IMR-90 (cell line): ENCODE results near the gene NTSR1. TPM values are rescaled to one million over a fixed set of nuclear protein-coding genes. Genes with fewer than 3 reads are reported as not detected.
A peak's percentile ranks its signal among the peaks of the same experiment; 100 is the strongest.

Experiments
- ATAC-seq: fragments of 200-7000 bp; cut with Tn5 transposase; 2 replicates; pipeline ENCODE4 v1.9.1; 2020; ENCODE audit warnings: low read depth, mild to moderate bottlenecking, moderate library complexity
- Bru-seq: library from RNA; stranded (reverse); fragments of 400-500 nt; gene quantifications from one replicate; lab custom pipeline; 2021; lab: Mats Ljungman, UMichigan
- BruChase-seq, 2 experiments: library from RNA; stranded (reverse); fragments of 400-500 nt; gene quantifications; one replicate each; lab custom pipeline; 2021; lab: Mats Ljungman, UMichigan
- BruUV-seq: library from RNA; stranded (reverse); fragments of 400-500 nt; replicated peaks from 2 replicates; lab custom pipeline; 2021; lab: Mats Ljungman, UMichigan
- CTCF ChIA-PET: fragments of 300-600 bp; formaldehyde crosslinking; extraction: SDS; loops from one replicate; lab custom pipeline; 2021; ENCODE audit warnings: antibody characterized with exemption; lab: Yijun Ruan, JAX
- POLR2A ChIA-PET: fragments of 300-600 bp; sonication (Branson Sonifier 250); formaldehyde crosslinking; loops from one replicate; lab custom pipeline; 2022; ENCODE audit warnings: antibody characterized with exemption; ENCODE audit not compliant: unreplicated experiment; lab: Charles Lee
- DNase-seq: peaks from one replicate; pipeline ENCODE4 v3.0.0; 2013
- H2AFZ ChIP-seq: replicated peaks from 2 replicates; pipeline ENCODE3; 2013; ENCODE audit warnings: low read length, mild to moderate bottlenecking; ENCODE audit not compliant: poor library complexity
- H2AK5ac ChIP-seq: 2 replicates; pipeline ENCODE4 v1.6.1; 2013; ENCODE audit warnings: low read depth, low read length, inconsistent platforms
- H2AK9ac ChIP-seq: replicated peaks from 2 replicates; pipeline ENCODE3; 2013; ENCODE audit warnings: mild to moderate bottlenecking, low read depth, low read length, moderate library complexity; ENCODE audit not compliant: poor library complexity
- H2BK120ac ChIP-seq: 2 replicates; pipeline ENCODE4 v1.6.1; 2013; ENCODE audit warnings: low read depth, low read length, inconsistent platforms
- H2BK15ac ChIP-seq: 3 replicates; pipeline ENCODE4 v1.6.1; 2013; ENCODE audit warnings: low read depth, low read length, inconsistent platforms
- H2BK20ac ChIP-seq: 2 replicates; pipeline ENCODE4 v1.6.1; 2013; ENCODE audit warnings: low read depth, mild to moderate bottlenecking, inconsistent platforms, low read length, moderate library complexity
- H2BK5ac ChIP-seq: 2 replicates; pipeline ENCODE4 v1.6.1; 2013; ENCODE audit warnings: mild to moderate bottlenecking, low read depth, low read length, inconsistent platforms; ENCODE audit not compliant: poor library complexity, severe bottlenecking
- H3K14ac ChIP-seq: replicated peaks from 2 replicates; pipeline ENCODE4 v1.6.1; 2013; ENCODE audit warnings: low read depth, low read length, inconsistent platforms
- H3K18ac ChIP-seq: 2 replicates; pipeline ENCODE4 v1.6.1; 2013; ENCODE audit warnings: low read depth, low read length, control low read depth
- H3K23ac ChIP-seq: 2 replicates; pipeline ENCODE4 v1.6.1; 2013; ENCODE audit warnings: low read depth, low read length, inconsistent platforms
- H3K27ac ChIP-seq: 2 replicates; pipeline ENCODE4 v1.5.1; 2013; ENCODE audit warnings: mild to moderate bottlenecking, control low read depth, low read length; ENCODE audit not compliant: insufficient read depth
- H3K27me3 ChIP-seq: 2 replicates; pipeline ENCODE4 v1.6.1; 2013; ENCODE audit warnings: low read length; ENCODE audit not compliant: control insufficient read depth, insufficient read depth
- H3K36me3 ChIP-seq: 2 replicates; pipeline ENCODE4 v1.6.1; 2013; ENCODE audit warnings: low read length, mixed read lengths; ENCODE audit not compliant: control insufficient read depth, insufficient read depth
- H3K4ac ChIP-seq: 2 replicates; pipeline ENCODE4 v1.6.1; 2013; ENCODE audit warnings: low read depth, low read length, inconsistent platforms
- H3K4me1 ChIP-seq: 2 replicates; pipeline ENCODE4 v1.6.1; 2013; ENCODE audit warnings: low read length, mixed read lengths; ENCODE audit not compliant: control insufficient read depth, insufficient read depth
- H3K4me2 ChIP-seq: 2 replicates; pipeline ENCODE4 v1.6.1; 2013; ENCODE audit warnings: low read depth, mild to moderate bottlenecking, control low read depth, low read length, moderate library complexity
- H3K4me3 ChIP-seq: 2 replicates; pipeline ENCODE4 v1.5.1; 2013; ENCODE audit warnings: low read depth, mild to moderate bottlenecking, control low read depth, low read length, moderate library complexity; ENCODE audit not compliant: insufficient read depth
- H3K56ac ChIP-seq: 2 replicates; pipeline ENCODE4 v1.6.1; 2013; ENCODE audit warnings: low read length, inconsistent platforms; ENCODE audit not compliant: insufficient read depth; ENCODE audit errors: extremely low read depth
- H3K79me1 ChIP-seq, 2 experiments: 2 replicates each; pipeline ENCODE4 v1.6.1; 2013; ENCODE audit warnings: low read length in 2 of 2, inconsistent platforms in 1 of 2, low read depth in 1 of 2
- H3K9ac ChIP-seq: 2 replicates; pipeline ENCODE4 v1.6.1; 2013; ENCODE audit warnings: low read depth, low read length, control low read depth
- H3K9me1 ChIP-seq: 2 replicates; pipeline ENCODE4 v1.6.1; 2013; ENCODE audit warnings: low read length, inconsistent platforms; ENCODE audit not compliant: insufficient read depth
- H3K9me3 ChIP-seq: 2 replicates; pipeline ENCODE4 v1.6.1; 2013; ENCODE audit warnings: low read length; ENCODE audit not compliant: control insufficient read depth, insufficient read depth
- H4K20me1 ChIP-seq: 2 replicates; pipeline ENCODE4 v1.6.1; 2013; ENCODE audit warnings: low read length, inconsistent platforms; ENCODE audit not compliant: insufficient read depth
- H4K5ac ChIP-seq: 2 replicates; pipeline ENCODE4 v1.6.1; 2013; ENCODE audit warnings: mild to moderate bottlenecking, low read depth, low read length, control low read depth
- H4K8ac ChIP-seq, 2 experiments: 2 replicates each; pipeline ENCODE4 v1.6.1; 2013; ENCODE audit warnings: low read depth in 2 of 2, low read length in 2 of 2, control low read depth in 1 of 2, inconsistent platforms in 1 of 2
- H4K91ac ChIP-seq: 2 replicates; pipeline ENCODE4 v1.6.1; 2013; ENCODE audit warnings: low read depth, low read length, inconsistent platforms; ENCODE audit not compliant: insufficient read depth
- NFE2L2 ChIP-seq: fragments of 150-350 bp; IDR thresholded peaks from 2 replicates; pipeline ENCODE4 v1.6.1; 2016; ENCODE audit warnings: low read depth, mild to moderate bottlenecking, low read length
- RFX5 ChIP-seq: IDR thresholded peaks from 2 replicates; pipeline ENCODE4 v1.8.0; 2012; ENCODE audit warnings: low read depth, mild to moderate bottlenecking, low read length, moderate library complexity
- WGBS, 2 experiments: methylation state at CpG; one replicate each; pipeline versions ENCODE4 v1.1.5 to v1.1.7; 2013; ENCODE audit warnings: missing lambda C conversion rate in 2 of 2; ENCODE audit not compliant: insufficient read length in 1 of 2; ENCODE audit errors: extremely low coverage in 2 of 2; 5-methylcytosine and 5-hydroxymethylcytosine counted together
- dilution Hi-C: fragments of 300-500 bp; cut with HindIII; formaldehyde crosslinking; loops from one replicate; pipeline ENCODE4 v1.14.3; 2018; ENCODE audit warnings: low sequenced_read_pairs; ENCODE audit not compliant: unreplicated experiment
- in situ Hi-C: fragments of 300-500 bp; cut with MboI; formaldehyde crosslinking; loops from 3 replicates; pipeline ENCODE4 v1.14.3; 2019; ENCODE audit warnings: low sequenced_read_pairs, inconsistent platforms, mixed read lengths
- intact Hi-C: fragments of 100-400 bp; cut with micrococcal nuclease; formaldehyde crosslinking; loops from 2 replicates; pipeline ENCODE4 v1.10.0; 2022
- long read RNA-seq: library from polyadenylated mRNA; unstranded; transcript quantifications from one replicate; pipeline ENCODE4 v2.0.0, GENCODE V29; 2021; ENCODE audit not compliant: unreplicated experiment
- polyA plus RNA-seq, 3 experiments: library from polyadenylated mRNA; depleted of rRNA; stranded (reverse); fragments of >200 nt; gene quantifications; 2 replicates each; pipeline ENCODE4 v1.2.3, GENCODE V29; 2012; ENCODE audit warnings: low replicate concordance in 1 of 3
- total RNA-seq: library from RNA; depleted of rRNA; stranded (reverse); fragments of >200 nt; gene quantifications from 2 replicates; pipeline ENCODE4 v1.2.3, GENCODE V29; 2012; rRNA removed
- TF ChIP-seq, protein P1 (sequence below): fragments of 150-350 bp; IDR thresholded peaks from 2 replicates; pipeline ENCODE4 v1.6.1; 2017; ENCODE audit warnings: mild to moderate bottlenecking, antibody characterized with exemption, low read length, low read depth
- TF ChIP-seq, protein P2 (sequence below): conservative IDR thresholded peaks from 2 replicates; pipeline ENCODE4 v1.5.1; 2012; ENCODE audit warnings: mild to moderate bottlenecking, low read depth, low read length, improper control_type of control experiment

The NTSR1 gene
- 0.54 and 0.56 TPM in 2 replicates for total RNA-seq
- polyA plus RNA-seq (2012; rRNA removed): 1.8 and 2.3 TPM in 2 replicates
- polyA plus RNA-seq (2012; cell fraction: cytosol; rRNA removed): 1.1 and 1.9 TPM in 2 replicates
- 1.2 and 2.9 TPM in 2 replicates for polyA plus RNA-seq (2012; cell fraction: nucleus; rRNA removed; ENCODE audit: low replicate concordance)
- Bru-seq, nascent RNA: percentile 25 among the genes with signal in this experiment
- percentile 21 among the genes with signal in this experiment for BruChase-seq, experiment 1, labeled RNA remaining after a 6-hour chase
- percentile 23 among the genes with signal in this experiment for BruChase-seq, experiment 2, labeled RNA remaining after a 2-hour chase
- long read RNA-seq: 0 reads

GRCh38 chr20:62708591-62709536 lies at the start of gene NTSR1:
Gene NTSR1, plus strand, starts transcription at chr20:62708836. Its CDS starts 372 bp downstream, at chr20:62709208.
- no peak within 1 kb of the TSS for H3K56ac ChIP-seq
- peaks cover 7% of the 10 kb centered on the region; the same call in 1 of the 2 replicates for H4K20me1 ChIP-seq
- TF ChIP-seq, protein P1, sequence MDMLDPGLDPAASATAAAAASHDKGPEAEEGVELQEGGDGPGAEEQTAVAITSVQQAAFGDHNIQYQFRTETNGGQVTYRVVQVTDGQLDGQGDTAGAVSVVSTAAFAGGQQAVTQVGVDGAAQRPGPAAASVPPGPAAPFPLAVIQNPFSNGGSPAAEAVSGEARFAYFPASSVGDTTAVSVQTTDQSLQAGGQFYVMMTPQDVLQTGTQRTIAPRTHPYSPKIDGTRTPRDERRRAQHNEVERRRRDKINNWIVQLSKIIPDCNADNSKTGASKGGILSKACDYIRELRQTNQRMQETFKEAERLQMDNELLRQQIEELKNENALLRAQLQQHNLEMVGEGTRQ: no peak
- TF ChIP-seq NFE2L2: no peak
- TF ChIP-seq RFX5: no peak
- TF ChIP-seq, protein P2, sequence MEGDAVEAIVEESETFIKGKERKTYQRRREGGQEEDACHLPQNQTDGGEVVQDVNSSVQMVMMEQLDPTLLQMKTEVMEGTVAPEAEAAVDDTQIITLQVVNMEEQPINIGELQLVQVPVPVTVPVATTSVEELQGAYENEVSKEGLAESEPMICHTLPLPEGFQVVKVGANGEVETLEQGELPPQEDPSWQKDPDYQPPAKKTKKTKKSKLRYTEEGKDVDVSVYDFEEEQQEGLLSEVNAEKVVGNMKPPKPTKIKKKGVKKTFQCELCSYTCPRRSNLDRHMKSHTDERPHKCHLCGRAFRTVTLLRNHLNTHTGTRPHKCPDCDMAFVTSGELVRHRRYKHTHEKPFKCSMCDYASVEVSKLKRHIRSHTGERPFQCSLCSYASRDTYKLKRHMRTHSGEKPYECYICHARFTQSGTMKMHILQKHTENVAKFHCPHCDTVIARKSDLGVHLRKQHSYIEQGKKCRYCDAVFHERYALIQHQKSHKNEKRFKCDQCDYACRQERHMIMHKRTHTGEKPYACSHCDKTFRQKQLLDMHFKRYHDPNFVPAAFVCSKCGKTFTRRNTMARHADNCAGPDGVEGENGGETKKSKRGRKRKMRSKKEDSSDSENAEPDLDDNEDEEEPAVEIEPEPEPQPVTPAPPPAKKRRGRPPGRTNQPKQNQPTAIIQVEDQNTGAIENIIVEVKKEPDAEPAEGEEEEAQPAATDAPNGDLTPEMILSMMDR: 0 out of 2 replicates have a peak, but pooled peaks have one; percentile 6
- peak within 1 kb of the TSS; percentile 84 for H2AFZ ChIP-seq
- no peak within 1 kb of the TSS for H2BK120ac ChIP-seq
- BruUV-seq: no TSS peak
- no peak within 1 kb of the TSS for H3K4me2 ChIP-seq
- H3K36me3 ChIP-seq: no peaks in the 10 kb centered on the region
- no peak within 1 kb of the TSS for H3K4ac ChIP-seq
- H4K8ac ChIP-seq: no peak within 1 kb of the TSS
- no peak within 1 kb of the TSS for H3K18ac ChIP-seq
- no peak within 1 kb of the TSS for H4K5ac ChIP-seq
- H3K9me1 ChIP-seq: peaks cover 17% of the 10 kb centered on the region
- 1% methylated on average over 54 of the region's 124 CpGs; no CpG with 5 or more reads in 1 of the 2 experiments for WGBS, 2 experiments
- H3K9me3 ChIP-seq: no peaks in the 10 kb centered on the region
- no peak within 1 kb of the TSS for H4K91ac ChIP-seq
- dilution Hi-C loops: no loop called here
- peaks cover 8% of the 10 kb centered on the region for H3K4me1 ChIP-seq
- CTCF ChIA-PET: interaction anchor here (1.0 to 1.2 kb wide), 2 partner anchors 21 to 82 kb away, joined by 3 read pairs; no protein-coding TSS in a partner anchor
- H3K27ac ChIP-seq: no peak within 1 kb of the TSS
- H3K9ac ChIP-seq: no peak within 1 kb of the TSS
- no peak within 1 kb of the TSS for H2BK20ac ChIP-seq
- no peak for DNase-seq
- H2AK9ac ChIP-seq: peak within 1 kb of the TSS; percentile 76
- ATAC-seq: 0 out of 2 replicates have a peak, but pooled peaks have one; percentile 6
- no peak within 1 kb of the TSS for H2BK5ac ChIP-seq
- H2BK15ac ChIP-seq: no peak within 1 kb of the TSS
- POLR2A ChIA-PET: interaction anchor here (0.5 kb wide), 1 partner anchor 602 kb away, joined by 8 read pairs; no protein-coding TSS in a partner anchor
- intact Hi-C loops: no loop called here
- H3K14ac ChIP-seq: no peak within 1 kb of the TSS
- in situ Hi-C loops: no loop called here
- no peaks in the 10 kb centered on the region for H3K79me1 ChIP-seq
- H3K23ac ChIP-seq: no peak within 1 kb of the TSS
- H2AK5ac ChIP-seq: peak within 1 kb of the TSS; percentile 24
- peak within 1 kb of the TSS; percentile 27; the same call in 1 of the 2 replicates for H3K4me3 ChIP-seq
- H3K27me3 ChIP-seq: peaks cover 33% of the 10 kb centered on the region; the same call in 1 of the 2 replicates
